ENCODE results near the gene EPB41L1. TPM values are rescaled to one million over a fixed set of nuclear protein-coding genes. Genes with fewer than 3 reads are reported as not detected.

The EPB41L1 gene
- total RNA-seq, 2 experiments from 2014 or later = 1.0 to 2.2 TPM

- Mint-ChIP-seq H3K36me3 (ENCODE audit: low read depth) (no peaks in the 10 kb centered on the region), H3K4me3 (no peak overlapping the region), H3K27ac (no peak overlapping the region), H3K9me3 (no peaks in the 10 kb centered on the region), H3K4me1 (ENCODE audit: low read depth) (no peaks in the 10 kb centered on the region), H3K27me3 (peaks cover 4% of the 10 kb centered on the region)
- ATAC-seq (no peak), DNase-seq (no peak)
- CTCF ChIA-PET = interaction anchor here (0.7 to 2.2 kb wide), 2 partner anchors 79 to 82 kb away, joined by 3 to 6 read pairs; no protein-coding TSS in a partner anchor
- TF ChIP-seq CTCF (IDR thresholded peaks at IDR 0.05) = no peak
- POLR2A ChIA-PET = interaction anchor here (1.4 kb wide), 1 partner anchor 10 kb away, joined by 4 read pairs; no protein-coding TSS in a partner anchor
- intact Hi-C loops (cut with micrococcal nuclease) = no loop called here
These were observed 127.3 kb downstream of the EPB41L1 start for GRCh38 chr20:36281785-36282380.

Other genes with a start within 250 kb of the EPB41L1 start
- gene SCAND1, start 200.2 kb upstream of the EPB41L1 start, total RNA-seq = 10 to 100 TPM; 46.4 to 49.2 TPM
- 1 to 10 TPM; 4.9 to 6.1 TPM for gene CNBD2, start 186.2 kb upstream of the EPB41L1 start, total RNA-seq
- gene AAR2, start 81.7 kb downstream of the EPB41L1 start, total RNA-seq = 10 to 100 TPM; 18.8 to 19.7 TPM
- 10 to 100 TPM; 11.5 to 13.1 TPM for gene DLGAP4, start 151.6 kb downstream of the EPB41L1 start, total RNA-seq